Choroid plexus epithelial cell (primary cell): ENCODE results near the gene MBLAC1.

ENCODE experiments used
- DNase-seq: peaks from one replicate; pipeline ENCODE4 v3.0.0-alpha.2; 2010; ENCODE audit warnings: low read depth
- H3K4me3 ChIP-seq: 2 replicates; pipeline ENCODE4 v1.5.1; 2011; ENCODE audit warnings: low read depth, mild to moderate bottlenecking, control low read depth, low read length, moderate library complexity
- TF ChIP-seq, protein P1 (sequence below): conservative IDR thresholded peaks from 2 replicates; pipeline ENCODE4 v1.5.1; 2011; ENCODE audit warnings: low read depth, mild to moderate bottlenecking, control low read depth, inconsistent platforms, low read length, moderate library complexity

The MBLAC1 gene

DNA sequence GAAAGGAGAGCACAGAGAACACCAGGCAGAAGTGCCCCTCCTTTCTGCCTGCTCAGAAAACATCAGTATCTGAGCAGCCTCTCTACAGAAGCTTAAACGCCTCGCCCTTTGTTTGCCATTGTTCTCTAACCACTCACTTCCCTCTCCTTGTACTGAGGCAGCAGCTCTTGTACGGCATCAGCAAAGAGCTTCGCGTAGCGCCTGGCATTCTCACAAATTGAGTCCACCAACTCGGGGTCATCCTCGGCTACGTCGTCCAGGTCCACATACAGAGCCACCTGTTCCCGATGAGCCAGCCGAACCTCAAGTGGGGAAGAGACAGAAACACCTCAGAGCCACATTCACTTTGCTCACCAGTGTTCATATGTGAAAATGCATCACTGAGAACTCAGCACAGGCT lies 27.3 kb upstream of the MBLAC1 start:
- TF ChIP-seq, protein P1, sequence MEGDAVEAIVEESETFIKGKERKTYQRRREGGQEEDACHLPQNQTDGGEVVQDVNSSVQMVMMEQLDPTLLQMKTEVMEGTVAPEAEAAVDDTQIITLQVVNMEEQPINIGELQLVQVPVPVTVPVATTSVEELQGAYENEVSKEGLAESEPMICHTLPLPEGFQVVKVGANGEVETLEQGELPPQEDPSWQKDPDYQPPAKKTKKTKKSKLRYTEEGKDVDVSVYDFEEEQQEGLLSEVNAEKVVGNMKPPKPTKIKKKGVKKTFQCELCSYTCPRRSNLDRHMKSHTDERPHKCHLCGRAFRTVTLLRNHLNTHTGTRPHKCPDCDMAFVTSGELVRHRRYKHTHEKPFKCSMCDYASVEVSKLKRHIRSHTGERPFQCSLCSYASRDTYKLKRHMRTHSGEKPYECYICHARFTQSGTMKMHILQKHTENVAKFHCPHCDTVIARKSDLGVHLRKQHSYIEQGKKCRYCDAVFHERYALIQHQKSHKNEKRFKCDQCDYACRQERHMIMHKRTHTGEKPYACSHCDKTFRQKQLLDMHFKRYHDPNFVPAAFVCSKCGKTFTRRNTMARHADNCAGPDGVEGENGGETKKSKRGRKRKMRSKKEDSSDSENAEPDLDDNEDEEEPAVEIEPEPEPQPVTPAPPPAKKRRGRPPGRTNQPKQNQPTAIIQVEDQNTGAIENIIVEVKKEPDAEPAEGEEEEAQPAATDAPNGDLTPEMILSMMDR = no peak
- DNase-seq = no peak
- H3K4me3 ChIP-seq = peak overlapping the region; percentile 79

DNA sequence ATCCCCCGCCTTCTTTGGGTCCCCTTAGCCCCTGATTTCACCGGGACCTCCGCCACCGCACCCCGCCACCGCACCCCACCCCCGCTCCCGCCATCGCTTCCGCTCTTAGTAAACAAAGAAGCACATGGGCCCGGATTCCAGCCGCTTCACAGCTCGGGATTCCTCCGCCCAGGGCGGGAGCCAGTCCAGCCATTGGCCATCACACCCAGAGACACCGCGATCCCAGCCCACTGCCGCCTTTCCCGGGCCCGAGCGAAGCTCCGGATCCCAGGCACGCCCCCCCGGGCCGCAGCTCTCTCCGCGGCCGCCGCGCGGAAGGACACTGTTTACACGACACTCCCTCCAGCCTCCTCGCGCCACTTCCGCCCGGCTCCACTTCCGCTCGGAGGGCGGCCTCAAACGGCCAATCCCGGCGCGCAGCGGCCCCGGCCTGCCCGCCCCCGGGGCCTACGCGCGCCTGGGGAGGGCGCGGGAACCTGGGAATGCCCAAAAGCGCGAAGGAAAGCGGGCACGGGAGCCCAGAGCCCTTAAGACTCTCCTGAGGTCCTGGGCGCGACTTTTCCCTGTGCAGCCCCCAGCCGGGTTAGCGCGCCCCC lies 26.2 kb upstream of the MBLAC1 start:
- TF ChIP-seq, protein P1 = no peak
- DNase-seq = peak; percentile 99
- peak overlapping the region; percentile 79 for H3K4me3 ChIP-seq

DNA sequence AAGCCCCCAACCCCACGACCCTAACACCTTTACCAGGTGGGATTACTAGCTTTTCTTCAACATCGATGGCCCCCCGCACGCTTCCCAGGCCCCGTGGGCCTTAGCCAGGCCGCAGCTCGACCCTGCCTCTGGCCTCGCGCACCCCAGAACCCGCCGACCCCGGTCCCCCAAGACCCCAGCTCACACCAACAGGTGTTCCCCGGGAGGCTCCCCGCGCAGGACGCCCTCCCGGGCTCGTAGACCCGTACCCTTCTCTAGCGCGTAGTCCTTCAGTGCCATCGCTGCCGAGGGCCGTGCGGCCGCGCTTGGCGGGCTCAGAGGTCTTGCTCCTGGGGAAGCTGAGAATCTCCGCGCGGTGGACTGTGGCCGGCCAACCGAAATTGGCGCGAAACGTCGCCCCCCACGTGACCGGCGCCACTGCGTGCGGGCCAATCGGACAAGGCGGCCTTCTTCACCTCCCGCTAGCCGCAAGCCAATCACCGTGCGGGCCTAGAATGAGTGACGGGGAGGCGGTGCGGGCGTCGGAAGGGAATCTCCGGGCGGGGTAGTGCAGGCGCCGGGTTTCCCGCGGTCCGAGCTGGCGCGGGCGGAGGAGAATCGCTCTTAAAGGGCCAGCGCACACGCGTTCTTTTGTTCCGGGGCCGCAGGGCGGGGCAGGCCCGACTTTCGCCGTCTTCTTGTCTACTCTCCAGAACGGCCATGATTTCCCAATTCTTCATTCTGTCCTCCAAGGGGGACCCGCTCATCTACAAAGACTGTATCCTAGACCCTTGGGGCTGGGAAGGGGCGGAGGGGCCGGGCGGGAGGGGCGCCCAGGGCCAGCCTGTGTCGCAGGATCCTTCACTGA lies 25.5 kb upstream of the MBLAC1 start, which contains the start of the genes AP4M1 and MCM7:
AP4M1 (plus strand) TSS at position 628 of the 847 bp plus-strand sequence; CDS start at position 700, 72 bp downstream.
MCM7 (minus strand) TSS at position 382 of the 847 bp plus-strand sequence; CDS start at position 279, 103 bp downstream.
- peak; percentile 99 for DNase-seq
- TF ChIP-seq, protein P1 = no peak
- H3K4me3 ChIP-seq = peak within 1 kb of the TSS; percentile 79

DNA sequence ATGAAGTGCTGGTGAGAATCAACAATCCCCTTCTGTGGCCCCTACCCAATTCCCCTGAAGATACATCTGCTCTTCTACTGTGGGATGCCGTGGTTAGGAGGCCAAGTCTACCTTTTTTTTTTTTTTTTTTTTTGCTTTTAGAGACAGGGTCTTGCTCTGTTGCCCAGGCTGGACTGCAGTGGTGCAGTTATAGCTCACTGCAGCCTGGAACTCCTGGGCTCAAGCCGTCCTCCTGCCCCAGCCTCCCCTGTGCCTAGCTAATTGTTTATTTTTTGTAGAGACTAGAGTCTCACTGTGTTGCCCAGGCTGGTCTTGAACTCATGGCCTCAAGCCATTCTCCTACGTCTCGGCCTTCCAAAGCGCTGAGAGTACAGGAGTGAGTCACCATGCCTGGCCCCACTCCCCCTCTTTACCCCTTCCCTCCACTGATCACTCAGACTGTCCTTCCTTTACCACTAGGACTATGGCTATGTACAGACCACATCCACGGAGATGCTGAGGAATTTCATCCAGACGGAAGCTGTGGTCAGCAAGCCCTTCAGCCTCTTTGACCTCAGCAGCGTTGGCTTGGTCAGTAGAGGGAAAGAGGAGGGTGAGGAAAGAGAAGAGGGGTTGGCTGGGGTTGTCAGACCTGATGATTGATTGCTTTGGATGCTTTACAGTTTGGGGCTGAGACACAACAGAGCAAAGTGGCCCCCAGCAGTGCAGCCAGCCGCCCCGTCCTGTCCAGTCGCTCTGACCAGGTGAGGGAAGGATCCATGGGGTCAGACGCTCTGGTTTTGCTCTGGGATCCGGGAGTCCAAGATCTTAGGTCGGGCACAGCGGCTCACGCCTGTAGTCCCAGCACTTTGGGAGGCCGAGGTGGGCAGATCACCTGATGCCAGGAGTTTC lies 23.6 kb upstream of the MBLAC1 start:
- TF ChIP-seq, protein P1 = no peak
- peak; percentile 95 for DNase-seq
- no peak overlapping the region for H3K4me3 ChIP-seq

DNA sequence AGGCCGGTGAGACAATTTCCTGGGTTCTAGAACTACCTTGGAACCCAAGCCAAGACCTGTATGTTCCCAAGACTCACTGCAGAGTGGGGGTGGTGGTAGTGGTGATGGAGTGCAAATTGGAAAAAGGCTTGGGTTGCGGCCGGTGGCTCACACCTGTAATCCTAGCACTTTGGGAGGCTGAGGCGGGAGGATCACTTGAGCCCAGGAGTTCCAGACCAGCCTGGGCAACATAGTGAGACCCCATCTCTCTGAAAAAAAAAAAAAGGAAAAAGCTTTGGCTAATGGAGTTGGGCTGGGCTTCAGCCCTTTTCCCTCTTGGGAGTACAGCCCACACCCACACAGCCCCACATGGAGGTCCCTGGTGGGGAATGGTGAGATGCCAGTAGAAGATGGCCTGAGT lies 21.2 kb upstream of the MBLAC1 start:
- H3K4me3 ChIP-seq = no peak overlapping the region
- no peak for DNase-seq
- TF ChIP-seq, protein P1 = no peak

DNA sequence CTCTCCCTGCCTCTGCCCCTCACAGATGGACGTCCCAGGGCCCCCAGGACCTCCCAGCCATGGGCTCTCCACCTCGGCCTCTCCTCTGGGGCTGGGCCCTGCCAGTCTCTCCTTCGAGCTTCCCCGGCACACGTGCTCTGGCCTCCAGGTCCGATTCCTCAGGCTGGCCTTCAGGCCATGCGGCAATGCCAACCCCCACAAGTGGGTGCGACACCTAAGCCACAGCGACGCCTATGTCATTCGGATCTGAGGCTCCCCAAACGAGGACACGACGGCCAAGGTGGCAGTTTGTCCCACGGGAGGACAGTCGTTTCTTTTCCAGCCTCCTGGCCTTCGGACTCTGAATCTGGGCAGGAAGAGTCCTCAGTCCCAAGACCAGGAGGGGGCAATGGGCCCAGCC lies 20.1 kb upstream of the MBLAC1 start:
- TF ChIP-seq, protein P1 = no peak
- no peak overlapping the region for H3K4me3 ChIP-seq
- no peak for DNase-seq
